OCI-LY7 (cell line): Measurements from ENCODE around the gene TMEM208. TPM values are rescaled to one million over a fixed set of nuclear protein-coding genes. Genes with fewer than 3 reads are reported as not detected.

ENCODE experiments used
- BruUV-seq: library from RNA; stranded (reverse); fragments of 400-500 nt; replicated peaks from 2 replicates; lab custom pipeline; 2021; lab: Mats Ljungman, UMichigan
- CTCF ChIA-PET: fragments of 300-600 bp; sonication (Branson Sonifier 250); formaldehyde crosslinking; loops from one replicate; lab custom pipeline; 2022; ENCODE audit warnings: antibody characterized with exemption; ENCODE audit not compliant: unreplicated experiment; lab: Charles Lee
- POLR2A ChIA-PET: fragments of 300-600 bp; sonication (Branson Sonifier 250); formaldehyde crosslinking; loops from one replicate; lab custom pipeline; 2022; ENCODE audit warnings: antibody characterized with exemption; lab: Charles Lee
- DNase-seq: peaks from one replicate; pipeline ENCODE4 v3.0.0-alpha.2; 2015; ENCODE audit warnings: low spot score
- H2AFZ ChIP-seq: fragments of 200-600 bp; sonication (generic), shearing (Covaris generic); 2 replicates; pipeline ENCODE4 v1.6.1; 2014; ENCODE audit warnings: mild to moderate bottlenecking, antibody characterized with exemption, low read length, moderate library complexity
- H3K27ac ChIP-seq: fragments of 200-600 bp; sonication (generic); 2 replicates; pipeline ENCODE4 v1.5.1; 2014; ENCODE audit warnings: mixed run types, low read depth, mild to moderate bottlenecking, moderate library complexity, low read length, inconsistent platforms; ENCODE audit not compliant: poor library complexity, severe bottlenecking
- H3K36me3 ChIP-seq: fragments of 200-600 bp; sonication (generic); 2 replicates; pipeline ENCODE4 v1.6.1; 2014; ENCODE audit warnings: mild to moderate bottlenecking, antibody characterized with exemption, low read length, moderate library complexity, mixed read lengths; ENCODE audit not compliant: insufficient read depth
- H3K4me1 ChIP-seq: fragments of 200-600 bp; sonication (generic); 2 replicates; pipeline ENCODE4 v1.5.1; 2014; ENCODE audit warnings: mild to moderate bottlenecking, low read length; ENCODE audit not compliant: insufficient read depth, poor library complexity, severe bottlenecking
- H3K4me2 ChIP-seq: fragments of 200-600 bp; sonication (generic); 2 replicates; pipeline ENCODE4 v1.6.1; 2014; ENCODE audit warnings: mild to moderate bottlenecking, low read length
- H3K4me3 ChIP-seq: fragments of 200-600 bp; sonication (generic); 2 replicates; pipeline ENCODE4 v1.5.1; 2014; ENCODE audit warnings: mild to moderate bottlenecking, low read depth, low read length; ENCODE audit not compliant: poor library complexity, severe bottlenecking
- H3K79me2 ChIP-seq: fragments of 200-600 bp; sonication (generic); 2 replicates; pipeline ENCODE4 v1.6.1; 2016; ENCODE audit warnings: low read depth, mild to moderate bottlenecking, low read length, moderate library complexity, mixed read lengths; ENCODE audit not compliant: insufficient read depth
- H3K9me2 ChIP-seq: fragments of 200-600 bp; sonication (generic); 2 replicates; pipeline ENCODE4 v1.6.1; 2016; ENCODE audit warnings: mild to moderate bottlenecking, low read length, mixed read lengths; ENCODE audit not compliant: insufficient read depth
- H3K9me3 ChIP-seq: fragments of 200-600 bp; sonication (generic); 2 replicates; pipeline ENCODE4 v1.6.1; 2014; ENCODE audit warnings: mild to moderate bottlenecking, mixed run types, low read length, mixed read lengths
- H4K20me1 ChIP-seq: fragments of 200-600 bp; sonication (generic); 2 replicates; pipeline ENCODE4 v1.6.1; 2014; ENCODE audit warnings: mild to moderate bottlenecking, antibody characterized with exemption, low read length, moderate library complexity, mixed read lengths; ENCODE audit not compliant: insufficient read depth
- CTCF ChIP-seq: fragments of 200-600 bp; sonication (generic); conservative IDR thresholded peaks from 2 replicates; pipeline ENCODE4 v1.5.1; 2014; ENCODE audit warnings: mild to moderate bottlenecking, antibody characterized with exemption, low read length, moderate library complexity, mixed read lengths
- EZH2phosphoT487 ChIP-seq: fragments of 200-600 bp; sonication (generic); IDR thresholded peaks from 2 replicates; pipeline ENCODE4 v1.6.1; 2018; ENCODE audit warnings: low read depth, borderline replicate concordance, mild to moderate bottlenecking, mixed run types, antibody characterized with exemption, low read length, moderate library complexity, mixed read lengths
- intact Hi-C: fragments of 100-400 bp; cut with micrococcal nuclease; formaldehyde crosslinking; loops from one replicate; pipeline ENCODE4 v1.10.0; 2022; ENCODE audit not compliant: unreplicated experiment
- total RNA-seq, 2 experiments: library from RNA; depleted of rRNA in 1 of 2; stranded (reverse); fragments of >200 nt in 1 of 2; shearing (Covaris generic) in 1 of 2; gene quantifications; 2 replicates each; pipeline ENCODE4 v1.2.3, GENCODE V29; 2014 to 2022

TMEM208 gene
- total RNA-seq, 2 experiments from 2014 or later = 19.9 to 26.4 TPM

GRCh38 chr16:67252609-67253497 is 25.9 kb downstream of the TMEM208 start:
- no peak overlapping the region for H3K27ac ChIP-seq
- ChIA-PET POLR2A (interaction anchor here (0.7 kb wide), 1 partner anchor 261 kb away, joined by 4 read pairs; no protein-coding TSS in a partner anchor), CTCF (interaction anchor here (0.6 kb wide), 1 partner anchor 85 kb away, joined by 3 read pairs; no protein-coding TSS in a partner anchor)

GRCh38 chr16:67254801-67255552 is 28.0 kb downstream of the TMEM208 start:
- DNase-seq = no peak
- no peaks in the 10 kb centered on the region for H3K9me2 ChIP-seq
- ChIA-PET CTCF (no interaction called here), POLR2A (no interaction called here)
- TF ChIP-seq EZH2phosphoT487 (no peak), CTCF (no peak)
- no peaks in the 10 kb centered on the region for H4K20me1 ChIP-seq
- no peaks in the 10 kb centered on the region for H3K36me3 ChIP-seq
- H3K4me3 ChIP-seq = no peak overlapping the region
- intact Hi-C loops = no loop called here
- H2AFZ ChIP-seq = no peak overlapping the region
- H3K79me2 ChIP-seq = no peaks in the 10 kb centered on the region
- no TSS peak for BruUV-seq
- no peak overlapping the region for H3K4me2 ChIP-seq
- H3K9me3 ChIP-seq = no peaks in the 10 kb centered on the region
- H3K27ac ChIP-seq = no peak overlapping the region
- no peaks in the 10 kb centered on the region for H3K4me1 ChIP-seq

More at GRCh38 chr16:67252609-67253497, 25.9 kb downstream of the TMEM208 start:
- Histone ChIP-seq H3K9me2 (no peaks in the 10 kb centered on the region), H3K4me1 (peaks cover 8% of the 10 kb centered on the region), H3K4me2 (no peak overlapping the region), H3K9me3 (no peaks in the 10 kb centered on the region), H3K79me2 (no peaks in the 10 kb centered on the region), H3K4me3 (no peak overlapping the region), H4K20me1 (no peaks in the 10 kb centered on the region), H3K36me3 (no peaks in the 10 kb centered on the region), H2AFZ (no peak overlapping the region)
- no peak for DNase-seq
- intact Hi-C loops = no loop called here
- BruUV-seq = no TSS peak
- no peak for TF ChIP-seq EZH2phosphoT487
- no peak for TF ChIP-seq CTCF
